Sigmoid colon (tissue), 7 donors: ENCODE data around the gene FYB1. TPM values are rescaled to one million over a fixed set of nuclear protein-coding genes. Genes with fewer than 3 reads are reported as not detected.

ENCODE experiments used
- DNase-seq: peaks from one replicate; pipeline ENCODE4 v3.0.0-alpha.2; 2019
- H3K27ac ChIP-seq, 4 donors: fragments of 200-600 bp; sonication (generic); one replicate each; pipeline ENCODE4 v1.5.1; 2016 to 2019; ENCODE audit warnings: mild to moderate bottlenecking in 1 of 4
- H3K27me3 ChIP-seq, 3 donors: fragments of 200-600 bp; sonication (generic); one replicate each; pipeline ENCODE4 v1.5.1; 2019; ENCODE audit warnings: mild to moderate bottlenecking in 1 of 3
- H3K36me3 ChIP-seq, 4 donors: fragments of 200-600 bp; sonication (generic); one replicate each; pipeline ENCODE4 v1.5.1; 2016 to 2019
- H3K4me1 ChIP-seq, 4 donors: fragments of 200-600 bp; sonication (generic); one replicate each; pipeline ENCODE4 v1.5.1; 2017 to 2019
- H3K4me3 ChIP-seq, 4 donors: fragments of 200-600 bp; sonication (generic); one replicate each; pipeline ENCODE4 v1.5.1; 2017 to 2019; ENCODE audit warnings: mild to moderate bottlenecking in 2 of 4, moderate library complexity in 1 of 4
- H3K9me3 ChIP-seq, 4 donors: fragments of 200-600 bp in 3 of 4; sonication (generic) in 3 of 4; one replicate each; pipeline versions ENCODE4 v1.5.1 to v1.6.1; 2013 to 2019
- CTCF ChIP-seq, 4 experiments: fragments of 450-650 bp in 3 of 4; fragments of 200-600 bp in 1 of 4; IDR thresholded peaks; one replicate each; pipeline ENCODE4 v1.5.1; 2016 to 2019; ENCODE audit warnings: antibody characterized with exemption in 4 of 4, mild to moderate bottlenecking in 3 of 4, moderate library complexity in 2 of 4
- EP300 ChIP-seq, 4 donors: sonication (generic); formaldehyde crosslinking; IDR thresholded peaks; one replicate each; pipeline ENCODE4 v1.6.1; 2017; ENCODE audit warnings: antibody characterized with exemption in 4 of 4
- POLR2A ChIP-seq, 2 donors: fragments of 450-650 bp; IDR thresholded peaks; one replicate each; pipeline ENCODE4 v1.6.1; 2016; ENCODE audit warnings: antibody characterized with exemption in 2 of 2, mild to moderate bottlenecking in 2 of 2, moderate library complexity in 2 of 2
- POLR2AphosphoS5 ChIP-seq, 4 donors: sonication (generic); formaldehyde crosslinking; IDR thresholded peaks; one replicate each; pipeline ENCODE4 v1.6.1; 2017; ENCODE audit warnings: antibody characterized with exemption in 4 of 4
- WGBS, 2 donors: extraction: QIAGEN DNeasy Blood & Tissue Kit; methylation state at CpG; one replicate each; pipeline ENCODE4 v1.1.7; 2013; 5-methylcytosine and 5-hydroxymethylcytosine counted together
- intact Hi-C: fragments of 100-400 bp; cut with DNase I; formaldehyde crosslinking; loops from one replicate; pipeline ENCODE4 v1.15.1; 2023
- polyA plus RNA-seq, 3 donors: library from polyadenylated mRNA; stranded (reverse); fragments of 200-250 nt; gene quantifications; one replicate each; pipeline ENCODE4 v1.2.3, GENCODE V29; 2013
- total RNA-seq, 4 donors: library from RNA; depleted of rRNA; stranded (reverse); fragments of >200 nt; gene quantifications; one replicate each; pipeline ENCODE4 v1.1.0, GENCODE V29; 2016
- donor health status: healthy with polysubstance abuse.
- donor health status: Bipolar disorder and iron deficiency.
- donor health status: healthy.

Gene FYB1
- total and polyA plus RNA-seq, 7 donors = 2.8 to 18.2 (median 11.1) TPM

- intact Hi-C loops = no loop called here
- Histone ChIP-seq H3K27ac (no peak overlapping the region), H3K36me3 (no peaks in the 10 kb centered on the region), H3K27me3 (no peaks in the 10 kb centered on the region), H3K4me1 (no peaks in the 10 kb centered on the region), H3K4me3 (no peak overlapping the region), H3K9me3 (no peaks in the 10 kb centered on the region)
- DNase-seq = no peak
- 48 to 88% methylated on average over 1 of the region's 1 CpG for WGBS, 2 donors
- no peak for TF ChIP-seq CTCF (IDR thresholded peaks at IDR 0.05)
- TF ChIP-seq POLR2AphosphoS5 (IDR thresholded peaks at IDR 0.05) = no peak
- no peak for TF ChIP-seq POLR2A (IDR thresholded peaks at IDR 0.05)
- TF ChIP-seq EP300 (IDR thresholded peaks at IDR 0.05) = no peak
Measured at GRCh38 chr5:39121315-39121714, 98.0 kb downstream of the FYB1 start.

- Histone ChIP-seq H3K4me1 (no peaks in the 10 kb centered on the region), H3K9me3 (no peaks in the 10 kb centered on the region), H3K27ac (no peak overlapping the region), H3K27me3 (no peaks in the 10 kb centered on the region), H3K36me3 (no peaks in the 10 kb centered on the region), H3K4me3 (no peak overlapping the region)
- no peak for DNase-seq
- 62 to 83% methylated on average over 1 of the region's 1 CpG for WGBS, 2 donors
- intact Hi-C loops = no loop called here
- TF ChIP-seq CTCF (IDR thresholded peaks at IDR 0.05) (no peak), POLR2AphosphoS5 (IDR thresholded peaks at IDR 0.05) (no peak)
Measured at GRCh38 chr5:39120052-39120420, 99.3 kb downstream of the FYB1 start.

- no peaks in the 10 kb centered on the region for H3K36me3 ChIP-seq
- 68 to 77% methylated on average over 3 of the region's 3 CpGs for WGBS, 2 donors
- no peaks in the 10 kb centered on the region for H3K9me3 ChIP-seq
- H3K27me3 ChIP-seq = no peaks in the 10 kb centered on the region
- H3K4me3 ChIP-seq = no peak overlapping the region
- intact Hi-C loops = no loop called here
- DNase-seq = no peak
- no peak for TF ChIP-seq CTCF (IDR thresholded peaks at IDR 0.05)
- TF ChIP-seq POLR2AphosphoS5 (IDR thresholded peaks at IDR 0.05) = no peak
- TF ChIP-seq EP300 (IDR thresholded peaks at IDR 0.05) = no peak
- H3K27ac ChIP-seq = no peak overlapping the region
- H3K4me1 ChIP-seq = no peaks in the 10 kb centered on the region
Measured at GRCh38 chr5:39119404-39120051, 99.8 kb downstream of the FYB1 start.

- H3K36me3 ChIP-seq = no peaks in the 10 kb centered on the region
- no peaks in the 10 kb centered on the region for H3K9me3 ChIP-seq
- H3K27me3 ChIP-seq = no peaks in the 10 kb centered on the region
- no peak for DNase-seq
- intact Hi-C loops = no loop called here
- TF ChIP-seq POLR2AphosphoS5 (IDR thresholded peaks at IDR 0.05) (no peak), POLR2A (IDR thresholded peaks at IDR 0.05) (no peak), EP300 (IDR thresholded peaks at IDR 0.05) (no peak), CTCF (IDR thresholded peaks at IDR 0.05) (no peak)
- no peak overlapping the region for H3K4me3 ChIP-seq
- no peak overlapping the region for H3K27ac ChIP-seq
- no peaks in the 10 kb centered on the region for H3K4me1 ChIP-seq
- 32 to 71% methylated on average over 2 of the region's 2 CpGs for WGBS, 2 donors
Measured at GRCh38 chr5:39118638-39119037, 100.7 kb downstream of the FYB1 start.

GRCh38 chr5:39117401-39117800 lies 102.0 kb downstream of the FYB1 start:
- Histone ChIP-seq H3K4me3 (no peak overlapping the region), H3K4me1 (no peaks in the 10 kb centered on the region), H3K27me3 (no peaks in the 10 kb centered on the region), H3K36me3 (no peaks in the 10 kb centered on the region), H3K27ac (no peak overlapping the region), H3K9me3 (no peaks in the 10 kb centered on the region)
- intact Hi-C loops = no loop called here
- no peak for DNase-seq
- 69 to 82% methylated on average over 2 of the region's 2 CpGs for WGBS, 2 donors
- no peak for TF ChIP-seq EP300 (IDR thresholded peaks at IDR 0.05)
- no peak for TF ChIP-seq POLR2AphosphoS5 (IDR thresholded peaks at IDR 0.05)
- no peak for TF ChIP-seq CTCF (IDR thresholded peaks at IDR 0.05)
- no peak for TF ChIP-seq POLR2A (IDR thresholded peaks at IDR 0.05)
